GM21723 (cell line): ENCODE results near the gene NCBP2.

Source experiments
- ATAC-seq: cut with Tn5 transposase; IDR thresholded peaks from one replicate; pipeline ENCODE4 v1.9.1; 2021; ENCODE audit warnings: mild to moderate bottlenecking, moderate library complexity; ENCODE audit not compliant: unreplicated experiment

The NCBP2 gene

DNA sequence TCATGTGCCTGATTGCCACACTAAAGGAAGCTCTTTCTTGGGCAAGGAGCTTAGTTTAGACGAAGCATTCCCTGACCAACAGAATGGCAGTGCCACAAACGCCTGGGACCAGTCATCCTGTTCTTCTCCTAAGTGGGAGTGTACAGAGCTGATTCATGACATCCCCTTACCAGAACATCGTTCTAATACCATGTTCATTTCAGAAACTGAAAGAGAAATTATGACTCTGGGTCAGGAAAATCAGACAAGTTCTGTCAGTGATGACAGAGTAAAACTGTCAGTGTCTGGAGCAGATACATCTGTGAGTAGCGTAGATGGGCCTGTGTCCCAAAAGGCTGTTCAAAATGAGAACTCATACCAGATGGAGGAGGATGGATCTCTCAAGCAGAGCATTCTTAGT lies 56.2 kb downstream of the NCBP2 start:
- no peak for ATAC-seq
